GM18499 (cell line): ENCODE data around the gene TIGD4.

Experiments used
- ATAC-seq: cut with Tn5 transposase; IDR thresholded peaks from one replicate; pipeline ENCODE4 v1.9.1; 2021; ENCODE audit warnings: moderate number of reproducible peaks; ENCODE audit not compliant: insufficient read depth, unreplicated experiment

TIGD4 gene

GRCh38 chr4:152727784-152728183 is 51.7 kb downstream of the TIGD4 start:
- ATAC-seq = no peak

DNA sequence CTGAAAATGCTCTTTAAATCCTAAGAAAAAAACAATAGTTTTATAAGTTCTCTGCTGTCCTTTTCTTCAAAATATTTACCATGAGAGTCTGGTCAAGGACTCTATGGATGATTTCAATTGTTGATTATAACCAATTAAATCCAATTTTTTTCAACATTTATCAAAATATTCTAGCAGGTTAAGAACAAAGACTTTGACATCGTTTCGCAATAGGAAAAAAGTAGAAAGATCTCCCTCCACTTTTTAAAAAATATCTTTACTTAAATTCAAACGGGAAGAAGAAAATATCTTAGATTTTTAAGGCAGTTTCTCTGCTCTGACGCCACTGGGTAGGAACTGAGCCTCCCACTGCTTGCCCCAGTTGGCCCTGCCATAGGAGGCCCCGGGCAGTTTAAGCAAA is 55.0 kb downstream of the TIGD4 start:
- ATAC-seq = no peak

- ATAC-seq = no peak
Observed at GRCh38 chr4:152723236-152723635, 56.3 kb downstream of the TIGD4 start.

DNA sequence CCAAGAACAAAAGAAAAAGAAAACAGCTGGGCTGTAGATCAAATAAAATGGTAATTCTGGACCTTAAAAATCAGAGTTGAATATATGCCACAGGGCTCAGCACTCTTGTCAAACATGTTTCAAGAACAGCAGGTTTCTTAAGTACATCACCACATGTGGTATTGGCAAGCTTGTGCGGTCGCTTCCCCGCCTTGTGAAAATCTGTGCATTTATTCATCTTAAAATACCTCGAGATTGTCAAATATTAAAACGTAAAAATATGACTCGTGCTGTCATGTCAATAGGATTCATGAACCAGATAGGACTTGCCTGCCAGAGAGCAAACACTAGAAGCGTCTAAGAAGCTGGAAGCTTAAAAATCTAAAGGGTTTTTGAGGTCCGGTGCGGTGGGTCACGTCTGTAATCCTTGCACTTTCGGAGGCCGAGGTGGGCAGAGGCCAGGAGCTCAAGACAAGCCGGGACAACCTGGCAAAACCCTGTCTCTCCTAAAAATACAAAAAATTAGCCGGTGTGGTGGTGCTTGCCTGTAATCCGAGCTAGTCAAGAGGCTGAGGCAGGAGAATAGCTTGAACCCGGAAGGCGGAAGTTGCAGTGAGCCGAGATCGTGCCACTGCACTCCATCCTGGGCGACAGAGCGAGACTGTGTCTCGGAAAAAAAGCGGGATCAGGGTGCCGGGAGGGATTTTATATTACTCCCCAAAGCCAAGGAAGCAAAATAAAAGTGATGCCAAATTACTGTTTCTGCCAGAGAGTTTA is 59.6 kb downstream of the TIGD4 start:
- no peak for ATAC-seq
